DND-41 (cell line): ENCODE measurements around the gene TIMM23.

Experiments used
- ATAC-seq: fragments of 200-7000 bp; cut with Tn5 transposase; 3 replicates; pipeline ENCODE4 v1.9.1; 2021; ENCODE audit warnings: low read depth; ENCODE audit not compliant: insufficient read depth
- DNase-seq: peaks from one replicate; pipeline ENCODE4 v3.0.0-alpha.2; 2020
- H2AFZ ChIP-seq: 2 replicates; pipeline ENCODE4 v1.6.0; 2012; ENCODE audit warnings: low read depth, low read length
- H3K27ac ChIP-seq: 2 replicates; pipeline ENCODE4 v1.5.1; 2012; ENCODE audit warnings: low read length, inconsistent platforms
- H3K27me3 ChIP-seq: fragments of 200-600 bp; sonication (generic); 2 replicates; pipeline ENCODE4 v1.6.0; 2012; ENCODE audit warnings: low read length, mild to moderate bottlenecking, inconsistent platforms; ENCODE audit not compliant: insufficient read depth, poor library complexity
- H3K36me3 ChIP-seq: 2 replicates; pipeline ENCODE4 v1.5.1; 2012; ENCODE audit warnings: low read length, inconsistent platforms; ENCODE audit not compliant: insufficient read depth
- H3K4me1 ChIP-seq: 2 replicates; pipeline ENCODE4 v1.5.1; 2012; ENCODE audit warnings: mild to moderate bottlenecking, low read length; ENCODE audit not compliant: insufficient read depth
- H3K4me2 ChIP-seq: 2 replicates; pipeline ENCODE4 v1.6.0; 2012; ENCODE audit warnings: mild to moderate bottlenecking, moderate library complexity, low read length, inconsistent platforms; ENCODE audit not compliant: insufficient read depth
- H3K4me3 ChIP-seq, 2 experiments: fragments of 200-600 bp in 1 of 2; shearing (Covaris generic) in 1 of 2; 2 replicates each; pipeline ENCODE4 v1.5.1; 2012 to 2016; ENCODE audit warnings: inconsistent platforms in 2 of 2, low read length in 2 of 2, mild to moderate bottlenecking in 2 of 2, low read depth in 1 of 2, moderate library complexity in 1 of 2
- H3K79me2 ChIP-seq: 2 replicates; pipeline ENCODE4 v1.6.0; 2012; ENCODE audit warnings: low read length, inconsistent platforms; ENCODE audit not compliant: insufficient read depth
- H3K9ac ChIP-seq: 2 replicates; pipeline ENCODE4 v1.6.0; 2012; ENCODE audit warnings: low read depth, mild to moderate bottlenecking, inconsistent platforms, low read length, moderate library complexity
- H3K9me3 ChIP-seq: 2 replicates; pipeline ENCODE4 v1.5.1; 2012; ENCODE audit warnings: low read length, moderate library complexity, mild to moderate bottlenecking, inconsistent platforms; ENCODE audit not compliant: insufficient read depth, severe bottlenecking
- H4K20me1 ChIP-seq: 2 replicates; pipeline ENCODE4 v1.6.0; 2012; ENCODE audit warnings: low read length; ENCODE audit not compliant: insufficient read depth
- CTCF ChIP-seq: IDR thresholded peaks from 2 replicates; pipeline ENCODE4 v1.5.1; 2012; ENCODE audit warnings: borderline replicate concordance, low read length, moderate library complexity, mild to moderate bottlenecking; ENCODE audit not compliant: poor library complexity, severe bottlenecking; ENCODE audit errors: extremely low read depth
- EZH2 ChIP-seq: IDR thresholded peaks from 3 replicates; pipeline ENCODE4 v1.6.1; 2012; ENCODE audit warnings: borderline replicate concordance, low read depth, mild to moderate bottlenecking, moderate library complexity, low read length, inconsistent platforms; ENCODE audit not compliant: severe bottlenecking

Gene TIMM23

GRCh38 chr10:46024948-46025347, 52.7 kb downstream of the TIMM23 start:
- Histone ChIP-seq H3K27me3 (no peaks in the 10 kb centered on the region), H3K4me3 (no peak overlapping the region), H3K27ac (no peak overlapping the region), H3K9me3 (no peaks in the 10 kb centered on the region), H3K4me2 (peak overlapping the region; percentile 34; the same call in 1 of the 2 replicates), H3K4me1 (peaks cover 71% of the 10 kb centered on the region), H2AFZ (no peak overlapping the region), H3K36me3 (peaks cover 11% of the 10 kb centered on the region), H3K79me2 (peaks cover 100% of the 10 kb centered on the region), H3K9ac (no peak overlapping the region), H4K20me1 (peaks cover 82% of the 10 kb centered on the region)
- TF ChIP-seq EZH2 (no peak), CTCF (no peak)
- ATAC-seq (no peak), DNase-seq (no peak)

- peaks cover 11% of the 10 kb centered on the region for H3K36me3 ChIP-seq
- H3K79me2 ChIP-seq: peaks cover 100% of the 10 kb centered on the region
- TF ChIP-seq EZH2 (no peak), CTCF (no peak)
- ATAC-seq (no peak), DNase-seq (no peak)
- H3K9me3 ChIP-seq: no peaks in the 10 kb centered on the region
- no peaks in the 10 kb centered on the region for H3K27me3 ChIP-seq
- peaks cover 79% of the 10 kb centered on the region for H4K20me1 ChIP-seq
- H3K9ac ChIP-seq: no peak overlapping the region
- H3K4me1 ChIP-seq: peaks cover 71% of the 10 kb centered on the region
- no peak overlapping the region for H2AFZ ChIP-seq
- peak overlapping the region; percentile 34; the same call in 1 of the 2 replicates for H3K4me2 ChIP-seq
- H3K4me3 ChIP-seq: no peak overlapping the region
- no peak overlapping the region for H3K27ac ChIP-seq
These were observed 53.1 kb downstream of the TIMM23 start for GRCh38 chr10:46025406-46025805.

- Histone ChIP-seq H2AFZ (no peak overlapping the region), H3K4me3 (no peak overlapping the region), H3K9ac (no peak overlapping the region), H4K20me1 (peaks cover 73% of the 10 kb centered on the region), H3K27ac (no peak overlapping the region), H3K36me3 (peaks cover 11% of the 10 kb centered on the region), H3K79me2 (peaks cover 93% of the 10 kb centered on the region), H3K27me3 (no peaks in the 10 kb centered on the region), H3K4me2 (peak overlapping the region; percentile 14; the same call in 1 of the 2 replicates), H3K9me3 (no peaks in the 10 kb centered on the region), H3K4me1 (peaks cover 77% of the 10 kb centered on the region)
- no peak for DNase-seq
- ATAC-seq: no peak
- TF ChIP-seq CTCF (no peak), EZH2 (no peak)
These were observed 53.8 kb downstream of the TIMM23 start for GRCh38 chr10:46026106-46026505.
